ENCODE measurements around the gene TRIO. TPM values are rescaled to one million over a fixed set of nuclear protein-coding genes. Genes with fewer than 3 reads are reported as not detected.

TRIO gene
- polyA plus RNA-seq, 1 donor (not counting 4 experiments of a cell fraction or from before 2014, with no cell fraction given) = 57.2 TPM

GRCh38 chr5:14222206-14222605 lies 79.1 kb downstream of the TRIO start:
- H3K36me3 ChIP-seq (ENCODE audit: control insufficient read depth in 2 of 2, extremely low read depth in 1 of 2, insufficient read depth in 2 of 2, low read length in 2 of 2) = peaks cover 0 to 3% of the 10 kb centered on the region in 2 experiments
- DNase-seq (ENCODE audit: low read depth, low spot score) (no peak), FAIRE-seq (no peak)
- no peaks in the 10 kb centered on the region for H3K9me3 ChIP-seq (ENCODE audit: control insufficient read depth, low read depth, low read length)
- no peak overlapping the region for H2AFZ ChIP-seq (ENCODE audit: control insufficient read depth, low read length)
- peaks cover 100% of the 10 kb centered on the region for H3K79me2 ChIP-seq (ENCODE audit: control insufficient read depth, insufficient read depth, low read length)
- peaks cover 1% of the 10 kb centered on the region for H3K4me1 ChIP-seq (ENCODE audit: control insufficient read depth, extremely low read depth, insufficient read depth, low read length)
- no peak overlapping the region for H3K4me2 ChIP-seq (ENCODE audit: control insufficient read depth, extremely low read depth, insufficient read depth, low read depth, low read length)
- H3K9me1 ChIP-seq (ENCODE audit: control insufficient read depth, extremely low read depth, insufficient read depth, low read length) = peaks cover 5% of the 10 kb centered on the region
- H3K9ac ChIP-seq (ENCODE audit: control insufficient read depth, extremely low read depth, insufficient read depth, low read length) = no peak overlapping the region
- H3K27ac ChIP-seq (ENCODE audit: control insufficient read depth, insufficient read depth, low read length) = no peak overlapping the region
- H4K20me1 ChIP-seq (ENCODE audit: control insufficient read depth, extremely low read depth, insufficient read depth, low read length) = peaks cover 9% of the 10 kb centered on the region
- no peak for TF ChIP-seq EZH2 (IDR thresholded peaks at IDR 0.05; ENCODE audit: low read length)
- TF ChIP-seq, protein P1, sequence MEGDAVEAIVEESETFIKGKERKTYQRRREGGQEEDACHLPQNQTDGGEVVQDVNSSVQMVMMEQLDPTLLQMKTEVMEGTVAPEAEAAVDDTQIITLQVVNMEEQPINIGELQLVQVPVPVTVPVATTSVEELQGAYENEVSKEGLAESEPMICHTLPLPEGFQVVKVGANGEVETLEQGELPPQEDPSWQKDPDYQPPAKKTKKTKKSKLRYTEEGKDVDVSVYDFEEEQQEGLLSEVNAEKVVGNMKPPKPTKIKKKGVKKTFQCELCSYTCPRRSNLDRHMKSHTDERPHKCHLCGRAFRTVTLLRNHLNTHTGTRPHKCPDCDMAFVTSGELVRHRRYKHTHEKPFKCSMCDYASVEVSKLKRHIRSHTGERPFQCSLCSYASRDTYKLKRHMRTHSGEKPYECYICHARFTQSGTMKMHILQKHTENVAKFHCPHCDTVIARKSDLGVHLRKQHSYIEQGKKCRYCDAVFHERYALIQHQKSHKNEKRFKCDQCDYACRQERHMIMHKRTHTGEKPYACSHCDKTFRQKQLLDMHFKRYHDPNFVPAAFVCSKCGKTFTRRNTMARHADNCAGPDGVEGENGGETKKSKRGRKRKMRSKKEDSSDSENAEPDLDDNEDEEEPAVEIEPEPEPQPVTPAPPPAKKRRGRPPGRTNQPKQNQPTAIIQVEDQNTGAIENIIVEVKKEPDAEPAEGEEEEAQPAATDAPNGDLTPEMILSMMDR (optimal IDR thresholded peaks at IDR 0.05 in 1 of 3, IDR thresholded peaks at IDR 0.05 in 1 of 3, conservative IDR thresholded peaks at IDR 0.05 in 1 of 3; ENCODE audit: extremely low read depth in 1 of 3, insufficient read depth in 2 of 3, low read length in 3 of 3) = no peak
- H3K27me3 ChIP-seq (ENCODE audit: control insufficient read depth, extremely low read depth, insufficient read depth, low read length) = no peaks in the 10 kb centered on the region
- dilution Hi-C loops (cut with MboI; ENCODE audit: extremely low pct_ligation_motif_present, low sequenced_read_pairs) = no loop called here
- H3K4me3 ChIP-seq (ENCODE audit: control insufficient read depth in 2 of 3, extremely low read depth in 1 of 3, insufficient read depth in 2 of 3, low read depth in 1 of 3, low read length in 3 of 3) = no peak overlapping the region

DNA sequence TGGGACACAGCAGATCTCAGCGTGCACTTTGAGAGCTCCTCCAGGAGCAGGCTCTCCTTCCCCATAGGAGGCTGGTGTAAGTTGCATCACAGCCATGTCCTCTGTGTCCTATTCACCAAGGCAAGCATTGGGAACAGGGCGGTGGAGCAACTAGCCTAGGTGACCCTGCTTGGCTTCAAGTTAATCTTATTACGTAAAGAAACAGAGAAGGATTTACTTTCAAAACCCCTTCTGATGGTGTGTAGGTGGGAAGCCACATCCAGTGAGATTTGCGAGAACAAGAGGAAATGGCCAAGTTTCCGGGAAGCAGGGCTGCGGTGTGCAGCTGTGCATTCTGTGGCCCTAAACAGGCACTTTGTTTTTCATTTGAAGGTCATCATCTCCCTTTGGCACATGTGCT lies 80.2 kb downstream of the TRIO start:
- Histone ChIP-seq H3K9ac (ENCODE audit: control insufficient read depth, extremely low read depth, insufficient read depth, low read length) (no peak overlapping the region), H3K4me1 (ENCODE audit: control insufficient read depth, extremely low read depth, insufficient read depth, low read length) (no peaks in the 10 kb centered on the region), H3K27me3 (ENCODE audit: control insufficient read depth, extremely low read depth, insufficient read depth, low read length) (no peaks in the 10 kb centered on the region), H2AFZ (ENCODE audit: control insufficient read depth, low read length) (no peak overlapping the region), H3K9me1 (ENCODE audit: control insufficient read depth, extremely low read depth, insufficient read depth, low read length) (peaks cover 5% of the 10 kb centered on the region), H3K4me2 (ENCODE audit: control insufficient read depth, extremely low read depth, insufficient read depth, low read depth, low read length) (no peak overlapping the region), H3K79me2 (ENCODE audit: control insufficient read depth, insufficient read depth, low read length) (peaks cover 100% of the 10 kb centered on the region), H3K9me3 (ENCODE audit: control insufficient read depth, low read depth, low read length) (no peaks in the 10 kb centered on the region), H3K27ac (ENCODE audit: control insufficient read depth, insufficient read depth, low read length) (no peak overlapping the region), H3K4me3 (ENCODE audit: control insufficient read depth in 2 of 3, extremely low read depth in 1 of 3, insufficient read depth in 2 of 3, low read depth in 1 of 3, low read length in 3 of 3) (no peak overlapping the region), H3K36me3 (ENCODE audit: control insufficient read depth in 2 of 2, extremely low read depth in 1 of 2, insufficient read depth in 2 of 2, low read length in 2 of 2) (peaks cover 0 to 3% of the 10 kb centered on the region in 2 experiments), H4K20me1 (ENCODE audit: control insufficient read depth, extremely low read depth, insufficient read depth, low read length) (peaks cover 12% of the 10 kb centered on the region)
- DNase-seq (ENCODE audit: low read depth, low spot score) (no peak), FAIRE-seq (no peak)
- no peak for TF ChIP-seq EZH2 (IDR thresholded peaks at IDR 0.05; ENCODE audit: low read length)
- TF ChIP-seq, protein P1 (optimal IDR thresholded peaks at IDR 0.05 in 1 of 3, IDR thresholded peaks at IDR 0.05 in 1 of 3, conservative IDR thresholded peaks at IDR 0.05 in 1 of 3; ENCODE audit: extremely low read depth in 1 of 3, insufficient read depth in 2 of 3, low read length in 3 of 3) = no peak
- dilution Hi-C loops (cut with MboI; ENCODE audit: extremely low pct_ligation_motif_present, low sequenced_read_pairs) = no loop called here

Measured in keratinocyte (primary cell).